GM12878 (cell line): ENCODE results near the gene UGT1A8. TPM values are rescaled to one million over a fixed set of nuclear protein-coding genes. Genes with fewer than 3 reads are reported as not detected.

Source experiments
- polyA plus RNA-seq, 11 experiments: library from polyadenylated mRNA; depleted of rRNA in 4 of 11; unstranded in 6 of 11; stranded (reverse) in 5 of 11; fragments of >200 nt; fragmentation: Nextera tagmentation in 4 of 11; fragmentation: Illumina TruSeq in 1 of 11; extraction: Ambion mirVana in 4 of 11; extraction: Trizol in 1 of 11; gene quantifications; 1 replicate in 1 of 11; 2 replicates in 10 of 11; pipeline versions ENCODE4 v1.2.1 to v1.2.3, GENCODE V29; 2011 to 2016; ENCODE audit warnings: inconsistent platforms in 2 of 11, missing spikeins in 2 of 11, low read depth in 1 of 11
- total RNA-seq, 4 experiments: library from RNA; depleted of rRNA in 3 of 4; stranded (reverse); fragments of >200 nt in 3 of 4; fragmentation: Illumina TruSeq in 1 of 4; extraction: Trizol in 1 of 4; gene quantifications; 2 replicates each; pipeline versions ENCODE4 v1.2.1 to v1.2.3, GENCODE V29; 2013 to 2021

The UGT1A8 gene
- total and polyA plus RNA-seq, 10 of the 15 experiments (the other 5 are each of a cell fraction or from before 2014, with no cell fraction given) = not detected

Other genes starting within 250 kb of the UGT1A8 start
Only the 7 nearest of the 11 such genes appear.
- 13.7 and 21.4 TPM in 2 replicates for gene USP40, start 50.9 kb upstream of the UGT1A8 start, total RNA-seq (2014; rRNA removed)
- gene USP40, start 50.9 kb upstream of the UGT1A8 start, total RNA-seq (2014; rRNA removed; fragmentation: Illumina TruSeq; extraction: Trizol) = 15.3 and 16.8 TPM in 2 replicates
- 15.5 and 20.3 TPM in 2 replicates for gene USP40, start 50.9 kb upstream of the UGT1A8 start, total RNA-seq (2021)
- gene USP40, start 50.9 kb upstream of the UGT1A8 start, polyA plus RNA-seq (2011; rRNA removed) = 15.7 and 19.3 TPM in 2 replicates
- 13.9 and 14.5 TPM in 2 replicates for gene USP40, start 50.9 kb upstream of the UGT1A8 start, polyA plus RNA-seq (2014; fragmentation: Illumina TruSeq; extraction: Trizol)
- gene USP40, start 50.9 kb upstream of the UGT1A8 start, polyA plus RNA-seq (2014; fragmentation: Nextera tagmentation; extraction: Ambion mirVana) = 1 to 10 TPM; 3.4 to 6.3 TPM
- gene USP40, start 50.9 kb upstream of the UGT1A8 start, polyA plus RNA-seq (2014; rRNA removed) = 15.1 and 15.4 TPM in 2 replicates
- 10 to 100 TPM; 17.8 to 20.8 TPM for gene USP40, start 50.9 kb upstream of the UGT1A8 start, polyA plus RNA-seq (2016; fragmentation: Nextera tagmentation; extraction: Ambion mirVana)
- not detected in 2 replicates for gene UGT1A10, start 18.8 kb downstream of the UGT1A8 start, total RNA-seq (2014; rRNA removed)
- gene UGT1A10, start 18.8 kb downstream of the UGT1A8 start, total RNA-seq (2014; rRNA removed; fragmentation: Illumina TruSeq; extraction: Trizol) = not detected in 2 replicates
- gene UGT1A10, start 18.8 kb downstream of the UGT1A8 start, total RNA-seq (2021) = 0.11 TPM in 1 of 2 replicates, not detected in the other
- gene UGT1A10, start 18.8 kb downstream of the UGT1A8 start, polyA plus RNA-seq (2011; rRNA removed) = not detected in 2 replicates
- gene UGT1A10, start 18.8 kb downstream of the UGT1A8 start, polyA plus RNA-seq (2014; fragmentation: Illumina TruSeq; extraction: Trizol) = not detected in 2 replicates
- not detected for gene UGT1A10, start 18.8 kb downstream of the UGT1A8 start, polyA plus RNA-seq (2014; fragmentation: Nextera tagmentation; extraction: Ambion mirVana)
- not detected in 2 replicates for gene UGT1A10, start 18.8 kb downstream of the UGT1A8 start, polyA plus RNA-seq (2014; rRNA removed)
- gene UGT1A10, start 18.8 kb downstream of the UGT1A8 start, polyA plus RNA-seq (2016; fragmentation: Nextera tagmentation; extraction: Ambion mirVana) = not detected
- gene UGT1A9, start 54.3 kb downstream of the UGT1A8 start, total RNA-seq (2014; rRNA removed) = not detected in 2 replicates
- gene UGT1A9, start 54.3 kb downstream of the UGT1A8 start, total RNA-seq (2014; rRNA removed; fragmentation: Illumina TruSeq; extraction: Trizol) = not detected in 2 replicates
- not detected in 2 replicates for gene UGT1A9, start 54.3 kb downstream of the UGT1A8 start, total RNA-seq (2021)
- not detected in 2 replicates for gene UGT1A9, start 54.3 kb downstream of the UGT1A8 start, polyA plus RNA-seq (2011; rRNA removed)
- not detected in 2 replicates for gene UGT1A9, start 54.3 kb downstream of the UGT1A8 start, polyA plus RNA-seq (2014; fragmentation: Illumina TruSeq; extraction: Trizol)
- not detected for gene UGT1A9, start 54.3 kb downstream of the UGT1A8 start, polyA plus RNA-seq (2014; fragmentation: Nextera tagmentation; extraction: Ambion mirVana)
- gene UGT1A9, start 54.3 kb downstream of the UGT1A8 start, polyA plus RNA-seq (2014; rRNA removed) = not detected in 2 replicates
- under 1 TPM in 1 of 2 experiments, not detected in 1; 0.07 TPM for gene UGT1A9, start 54.3 kb downstream of the UGT1A8 start, polyA plus RNA-seq (2016; fragmentation: Nextera tagmentation; extraction: Ambion mirVana)
- not detected in 2 replicates for gene UGT1A7, start 64.3 kb downstream of the UGT1A8 start, total RNA-seq (2014; rRNA removed)
- gene UGT1A7, start 64.3 kb downstream of the UGT1A8 start, total RNA-seq (2014; rRNA removed; fragmentation: Illumina TruSeq; extraction: Trizol) = not detected in 2 replicates
- not detected in 2 replicates for gene UGT1A7, start 64.3 kb downstream of the UGT1A8 start, total RNA-seq (2021)
- gene UGT1A7, start 64.3 kb downstream of the UGT1A8 start, polyA plus RNA-seq (2011; rRNA removed) = not detected in 2 replicates
- gene UGT1A7, start 64.3 kb downstream of the UGT1A8 start, polyA plus RNA-seq (2014; fragmentation: Illumina TruSeq; extraction: Trizol) = not detected in 2 replicates
- gene UGT1A7, start 64.3 kb downstream of the UGT1A8 start, polyA plus RNA-seq (2014; fragmentation: Nextera tagmentation; extraction: Ambion mirVana) = not detected
- gene UGT1A7, start 64.3 kb downstream of the UGT1A8 start, polyA plus RNA-seq (2014; rRNA removed) = not detected in 2 replicates
- not detected for gene UGT1A7, start 64.3 kb downstream of the UGT1A8 start, polyA plus RNA-seq (2016; fragmentation: Nextera tagmentation; extraction: Ambion mirVana)
- gene UGT1A6, start 75.3 kb downstream of the UGT1A8 start, total RNA-seq (2014; rRNA removed) = not detected in 2 replicates
- gene UGT1A6, start 75.3 kb downstream of the UGT1A8 start, total RNA-seq (2014; rRNA removed; fragmentation: Illumina TruSeq; extraction: Trizol) = not detected in 2 replicates
- gene UGT1A6, start 75.3 kb downstream of the UGT1A8 start, total RNA-seq (2021) = not detected in 2 replicates
- gene UGT1A6, start 75.3 kb downstream of the UGT1A8 start, polyA plus RNA-seq (2011; rRNA removed) = not detected in 2 replicates
- gene UGT1A6, start 75.3 kb downstream of the UGT1A8 start, polyA plus RNA-seq (2014; fragmentation: Illumina TruSeq; extraction: Trizol) = not detected in 2 replicates
- gene UGT1A6, start 75.3 kb downstream of the UGT1A8 start, polyA plus RNA-seq (2014; fragmentation: Nextera tagmentation; extraction: Ambion mirVana) = not detected
- gene UGT1A6, start 75.3 kb downstream of the UGT1A8 start, polyA plus RNA-seq (2014; rRNA removed) = not detected in 2 replicates
- not detected for gene UGT1A6, start 75.3 kb downstream of the UGT1A8 start, polyA plus RNA-seq (2016; fragmentation: Nextera tagmentation; extraction: Ambion mirVana)
- gene UGT1A5, start 95.3 kb downstream of the UGT1A8 start, total RNA-seq (2014; rRNA removed) = not detected in 2 replicates
- gene UGT1A5, start 95.3 kb downstream of the UGT1A8 start, total RNA-seq (2014; rRNA removed; fragmentation: Illumina TruSeq; extraction: Trizol) = not detected in 2 replicates
- gene UGT1A5, start 95.3 kb downstream of the UGT1A8 start, total RNA-seq (2021) = not detected in 2 replicates
- not detected in 2 replicates for gene UGT1A5, start 95.3 kb downstream of the UGT1A8 start, polyA plus RNA-seq (2011; rRNA removed)
- gene UGT1A5, start 95.3 kb downstream of the UGT1A8 start, polyA plus RNA-seq (2014; fragmentation: Illumina TruSeq; extraction: Trizol) = not detected in 2 replicates
- not detected for gene UGT1A5, start 95.3 kb downstream of the UGT1A8 start, polyA plus RNA-seq (2014; fragmentation: Nextera tagmentation; extraction: Ambion mirVana)
- gene UGT1A5, start 95.3 kb downstream of the UGT1A8 start, polyA plus RNA-seq (2014; rRNA removed) = not detected in 2 replicates
- gene UGT1A5, start 95.3 kb downstream of the UGT1A8 start, polyA plus RNA-seq (2016; fragmentation: Nextera tagmentation; extraction: Ambion mirVana) = not detected
- gene UGT1A4, start 101.1 kb downstream of the UGT1A8 start, total RNA-seq (2014; rRNA removed) = not detected in 2 replicates
- gene UGT1A4, start 101.1 kb downstream of the UGT1A8 start, total RNA-seq (2014; rRNA removed; fragmentation: Illumina TruSeq; extraction: Trizol) = not detected in 2 replicates
- 0.21 TPM in 1 of 2 replicates, not detected in the other for gene UGT1A4, start 101.1 kb downstream of the UGT1A8 start, total RNA-seq (2021)
- not detected in 2 replicates for gene UGT1A4, start 101.1 kb downstream of the UGT1A8 start, polyA plus RNA-seq (2011; rRNA removed)
- not detected in 2 replicates for gene UGT1A4, start 101.1 kb downstream of the UGT1A8 start, polyA plus RNA-seq (2014; fragmentation: Illumina TruSeq; extraction: Trizol)
- gene UGT1A4, start 101.1 kb downstream of the UGT1A8 start, polyA plus RNA-seq (2014; fragmentation: Nextera tagmentation; extraction: Ambion mirVana) = not detected
- not detected in 2 replicates for gene UGT1A4, start 101.1 kb downstream of the UGT1A8 start, polyA plus RNA-seq (2014; rRNA removed)
- not detected for gene UGT1A4, start 101.1 kb downstream of the UGT1A8 start, polyA plus RNA-seq (2016; fragmentation: Nextera tagmentation; extraction: Ambion mirVana)